GM10847 (cell line): ENCODE data around the gene ACOT7.

Experiments
- POLR2A ChIP-seq: IDR thresholded peaks from 2 replicates; pipeline ENCODE4 v1.6.1; 2011; ENCODE audit not compliant: insufficient read length; ENCODE audit errors: extremely low read depth

Gene ACOT7

GRCh38 chr1:6294080-6294889 is 99.3 kb downstream of the ACOT7 start:
- no peak for TF ChIP-seq POLR2A

GRCh38 chr1:6292102-6292501 is 101.5 kb downstream of the ACOT7 start:
- TF ChIP-seq POLR2A = no peak

- TF ChIP-seq POLR2A = no peak
These were observed 104.9 kb downstream of the ACOT7 start for GRCh38 chr1:6288665-6289064.

- no peak for TF ChIP-seq POLR2A
These were observed 105.5 kb downstream of the ACOT7 start for GRCh38 chr1:6288026-6288425.

- no peak for TF ChIP-seq POLR2A
These were observed 106.1 kb downstream of the ACOT7 start for GRCh38 chr1:6287431-6287886.

GRCh38 chr1:6287029-6287428 is 106.5 kb downstream of the ACOT7 start:
- TF ChIP-seq POLR2A = no peak

- TF ChIP-seq POLR2A = no peak
These were observed 107.3 kb downstream of the ACOT7 start for GRCh38 chr1:6286266-6286665.

GRCh38 chr1:6285336-6285735 is 108.2 kb downstream of the ACOT7 start:
- TF ChIP-seq POLR2A = no peak

- no peak for TF ChIP-seq POLR2A
These were observed 110.8 kb downstream of the ACOT7 start for GRCh38 chr1:6282577-6283270.

- no peak for TF ChIP-seq POLR2A
These were observed 111.8 kb downstream of the ACOT7 start for GRCh38 chr1:6281511-6282402.

GRCh38 chr1:6280761-6281451 is 112.7 kb downstream of the ACOT7 start:
- TF ChIP-seq POLR2A = no peak

- no peak for TF ChIP-seq POLR2A
These were observed 113.8 kb downstream of the ACOT7 start for GRCh38 chr1:6279613-6280383.

- TF ChIP-seq POLR2A = no peak
These were observed 114.5 kb downstream of the ACOT7 start for GRCh38 chr1:6279066-6279465.

- no peak for TF ChIP-seq POLR2A
These were observed 115.3 kb downstream of the ACOT7 start for GRCh38 chr1:6278263-6278662.
